HL-60 (cell line): ENCODE data around the gene COL13A1.

Source experiments
- DNase-seq, 2 experiments: peaks; one replicate each; pipeline ENCODE4 v3.0.0-alpha.2; 2010 to 2020; ENCODE audit warnings: low read depth in 1 of 2, low spot score in 1 of 2
- H3K27ac ChIP-seq: fragments of 250-450 bp; sonication (Bioruptor Pico); replicated peaks from 2 replicates; pipeline ENCODE4 v1.5.1; 2020; ENCODE audit warnings: mild to moderate bottlenecking, moderate library complexity
- H3K27me3 ChIP-seq: fragments of 250-450 bp; sonication (Bioruptor Pico); 2 replicates; pipeline ENCODE4 v1.5.1; 2021; ENCODE audit warnings: mild to moderate bottlenecking, moderate library complexity; ENCODE audit not compliant: insufficient read depth, poor library complexity, severe bottlenecking
- H3K4me3 ChIP-seq: replicated peaks from 2 replicates; pipeline ENCODE4 v1.5.1; 2011; ENCODE audit warnings: mild to moderate bottlenecking, control low read depth, low read length; ENCODE audit not compliant: insufficient read depth
- CTCF ChIP-seq: IDR thresholded peaks from one replicate; pipeline ENCODE4 v1.5.1; 2011; ENCODE audit warnings: low read length, control low read depth, inconsistent platforms; ENCODE audit not compliant: insufficient read depth
- GABPA ChIP-seq: IDR thresholded peaks from 2 replicates; pipeline ENCODE4 v1.6.1; 2012; ENCODE audit warnings: low read depth
- POLR2AphosphoS5 ChIP-seq: IDR thresholded peaks from 2 replicates; pipeline ENCODE4 v1.6.1; 2012; ENCODE audit warnings: low read depth
- SPI1 ChIP-seq: IDR thresholded peaks from 2 replicates; pipeline ENCODE4 v1.6.1; 2012; ENCODE audit warnings: low read depth, mild to moderate bottlenecking, borderline replicate concordance
- TF ChIP-seq, protein P1 (sequence below): IDR thresholded peaks from 2 replicates; pipeline ENCODE4 v1.6.1; 2012; ENCODE audit warnings: low read depth; ENCODE audit not compliant: insufficient replicate concordance

COL13A1 gene

DNA sequence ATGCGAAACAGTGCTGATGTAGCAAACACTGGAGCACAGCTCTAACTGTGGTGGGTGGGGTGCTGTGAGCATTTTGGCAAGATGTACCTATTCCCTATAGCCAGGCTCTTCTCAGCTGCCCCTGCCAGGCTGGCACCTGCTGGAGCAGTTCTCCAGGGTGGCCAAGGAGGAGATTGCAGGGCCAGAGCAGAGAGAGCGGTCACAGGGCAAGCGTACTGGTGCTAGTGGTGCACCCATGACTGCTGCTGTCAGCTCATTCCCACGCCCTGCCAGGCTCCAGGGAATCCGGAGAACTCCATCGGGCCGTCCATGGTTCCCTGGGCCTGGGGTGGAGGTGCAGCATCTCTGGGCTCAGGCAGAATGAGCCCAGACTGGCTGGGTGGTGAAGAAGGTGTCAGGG lies 2.1 kb downstream of the COL13A1 start:
- peaks cover 33% of the 10 kb centered on the region for H3K27me3 ChIP-seq
- no peak overlapping the region for H3K4me3 ChIP-seq
- DNase-seq = no peak
- no peak overlapping the region for H3K27ac ChIP-seq
- TF ChIP-seq, protein P1, sequence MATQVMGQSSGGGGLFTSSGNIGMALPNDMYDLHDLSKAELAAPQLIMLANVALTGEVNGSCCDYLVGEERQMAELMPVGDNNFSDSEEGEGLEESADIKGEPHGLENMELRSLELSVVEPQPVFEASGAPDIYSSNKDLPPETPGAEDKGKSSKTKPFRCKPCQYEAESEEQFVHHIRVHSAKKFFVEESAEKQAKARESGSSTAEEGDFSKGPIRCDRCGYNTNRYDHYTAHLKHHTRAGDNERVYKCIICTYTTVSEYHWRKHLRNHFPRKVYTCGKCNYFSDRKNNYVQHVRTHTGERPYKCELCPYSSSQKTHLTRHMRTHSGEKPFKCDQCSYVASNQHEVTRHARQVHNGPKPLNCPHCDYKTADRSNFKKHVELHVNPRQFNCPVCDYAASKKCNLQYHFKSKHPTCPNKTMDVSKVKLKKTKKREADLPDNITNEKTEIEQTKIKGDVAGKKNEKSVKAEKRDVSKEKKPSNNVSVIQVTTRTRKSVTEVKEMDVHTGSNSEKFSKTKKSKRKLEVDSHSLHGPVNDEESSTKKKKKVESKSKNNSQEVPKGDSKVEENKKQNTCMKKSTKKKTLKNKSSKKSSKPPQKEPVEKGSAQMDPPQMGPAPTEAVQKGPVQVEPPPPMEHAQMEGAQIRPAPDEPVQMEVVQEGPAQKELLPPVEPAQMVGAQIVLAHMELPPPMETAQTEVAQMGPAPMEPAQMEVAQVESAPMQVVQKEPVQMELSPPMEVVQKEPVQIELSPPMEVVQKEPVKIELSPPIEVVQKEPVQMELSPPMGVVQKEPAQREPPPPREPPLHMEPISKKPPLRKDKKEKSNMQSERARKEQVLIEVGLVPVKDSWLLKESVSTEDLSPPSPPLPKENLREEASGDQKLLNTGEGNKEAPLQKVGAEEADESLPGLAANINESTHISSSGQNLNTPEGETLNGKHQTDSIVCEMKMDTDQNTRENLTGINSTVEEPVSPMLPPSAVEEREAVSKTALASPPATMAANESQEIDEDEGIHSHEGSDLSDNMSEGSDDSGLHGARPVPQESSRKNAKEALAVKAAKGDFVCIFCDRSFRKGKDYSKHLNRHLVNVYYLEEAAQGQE = no peak
- TF ChIP-seq POLR2AphosphoS5 (no peak), GABPA (no peak), CTCF (no peak), SPI1 (no peak)

GRCh38 chr10:69804775-69805174 lies 3.1 kb downstream of the COL13A1 start:
- no peak for DNase-seq
- H3K27me3 ChIP-seq = peaks cover 33% of the 10 kb centered on the region
- no peak for TF ChIP-seq CTCF
- TF ChIP-seq, protein P1 = no peak
- no peak for TF ChIP-seq POLR2AphosphoS5
- TF ChIP-seq GABPA = no peak
- TF ChIP-seq SPI1 = no peak

DNA sequence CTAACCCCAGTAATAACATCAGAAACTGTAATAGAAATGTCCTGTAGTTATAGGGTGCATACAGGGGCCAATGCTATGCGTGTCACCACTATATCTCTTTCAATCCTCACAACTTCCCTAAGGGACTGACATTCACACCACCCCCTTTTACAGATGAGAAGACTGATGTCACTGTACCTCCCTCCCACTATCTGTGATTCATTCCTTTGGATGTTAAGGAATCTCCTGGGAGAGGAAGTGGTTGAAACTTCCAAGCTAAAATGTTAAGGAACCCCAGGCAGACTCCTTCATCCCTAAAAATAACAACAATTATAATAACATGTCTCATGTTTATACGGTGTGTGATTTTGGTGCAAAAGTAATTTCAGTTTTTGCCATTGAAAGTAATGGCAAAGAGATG lies 5.4 kb downstream of the COL13A1 start:
- H3K4me3 ChIP-seq = no peak overlapping the region
- no peak for DNase-seq
- H3K27me3 ChIP-seq = peaks cover 19% of the 10 kb centered on the region
- TF ChIP-seq SPI1 = no peak
- TF ChIP-seq POLR2AphosphoS5 = no peak
- TF ChIP-seq, protein P1 = no peak
- TF ChIP-seq GABPA = no peak
- no peak for TF ChIP-seq CTCF
- no peak overlapping the region for H3K27ac ChIP-seq

More at GRCh38 chr10:69804775-69805174, 3.1 kb downstream of the COL13A1 start:
- no peak overlapping the region for H3K27ac ChIP-seq
- H3K4me3 ChIP-seq = no peak overlapping the region
